Testis (tissue), 2 donors: ENCODE measurements around the gene IKBIP.

Experiments
- POLR2A ChIP-seq: fragments of 450-650 bp; IDR thresholded peaks from one replicate; pipeline ENCODE4 v1.6.1; 2017; ENCODE audit warnings: antibody characterized with exemption, mild to moderate bottlenecking, moderate library complexity
- TF ChIP-seq, protein P1 (sequence below), 3 experiments: fragments of 450-650 bp in 2 of 3; fragments of 200-600 bp in 1 of 3; sonication (generic) in 1 of 3; IDR thresholded peaks; one replicate each; pipeline ENCODE4 v1.5.1; 2016 to 2019; ENCODE audit warnings: antibody characterized with exemption in 3 of 3, mild to moderate bottlenecking in 2 of 3, moderate library complexity in 1 of 3

DNA sequence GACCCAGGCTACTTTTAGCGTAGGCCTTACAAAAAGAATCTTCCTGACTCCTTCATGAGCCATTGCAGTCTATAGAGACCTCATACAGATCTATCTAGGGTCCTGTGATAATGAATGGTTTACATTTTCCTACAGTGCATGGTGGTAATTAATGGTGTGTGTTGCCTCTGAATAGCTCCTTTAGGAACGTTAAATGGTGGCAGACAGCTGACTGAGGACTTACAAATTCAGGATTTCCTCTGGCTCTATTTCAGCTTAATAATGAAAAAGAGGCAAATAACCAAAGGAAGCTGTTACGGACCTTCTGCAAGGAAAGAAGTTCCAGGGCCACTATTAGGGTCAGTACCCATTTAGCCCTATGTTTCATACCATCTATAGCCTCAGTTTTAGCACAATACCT, 5.1 kb downstream of the IKBIP start:
- TF ChIP-seq, protein P1, sequence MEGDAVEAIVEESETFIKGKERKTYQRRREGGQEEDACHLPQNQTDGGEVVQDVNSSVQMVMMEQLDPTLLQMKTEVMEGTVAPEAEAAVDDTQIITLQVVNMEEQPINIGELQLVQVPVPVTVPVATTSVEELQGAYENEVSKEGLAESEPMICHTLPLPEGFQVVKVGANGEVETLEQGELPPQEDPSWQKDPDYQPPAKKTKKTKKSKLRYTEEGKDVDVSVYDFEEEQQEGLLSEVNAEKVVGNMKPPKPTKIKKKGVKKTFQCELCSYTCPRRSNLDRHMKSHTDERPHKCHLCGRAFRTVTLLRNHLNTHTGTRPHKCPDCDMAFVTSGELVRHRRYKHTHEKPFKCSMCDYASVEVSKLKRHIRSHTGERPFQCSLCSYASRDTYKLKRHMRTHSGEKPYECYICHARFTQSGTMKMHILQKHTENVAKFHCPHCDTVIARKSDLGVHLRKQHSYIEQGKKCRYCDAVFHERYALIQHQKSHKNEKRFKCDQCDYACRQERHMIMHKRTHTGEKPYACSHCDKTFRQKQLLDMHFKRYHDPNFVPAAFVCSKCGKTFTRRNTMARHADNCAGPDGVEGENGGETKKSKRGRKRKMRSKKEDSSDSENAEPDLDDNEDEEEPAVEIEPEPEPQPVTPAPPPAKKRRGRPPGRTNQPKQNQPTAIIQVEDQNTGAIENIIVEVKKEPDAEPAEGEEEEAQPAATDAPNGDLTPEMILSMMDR (IDR thresholded peaks at IDR 0.05), result no peak
- no peak for TF ChIP-seq POLR2A
